Naive thymus-derived CD8-positive, alpha-beta T cell (primary cell): ENCODE data around the gene SEPSECS. TPM values are rescaled to one million over a fixed set of nuclear protein-coding genes. Genes with fewer than 3 reads are reported as not detected.
A peak's percentile ranks its signal among the peaks of the same experiment; 100 is the strongest.
"Not testable (repeated sequence)": the region's sequence is repeated elsewhere in the genome, so short reads cannot be mapped to it uniquely, and the experiment has no call there.

Experiments
- ATAC-seq, 2 donors: fragments of 150-1000 bp; cut with Tn5 transposase in 1 of 2; sonication (Bioruptor Pico), chemical (Tn5 transposase) in 1 of 2; 1 replicate in 1 of 2; 2 replicates in 1 of 2; pipeline ENCODE4 v1.10.0; 2021; ENCODE audit warnings: mild to moderate bottlenecking in 2 of 2, moderate library complexity in 2 of 2
- POLR2A ChIA-PET: fragments of 350-600 bp; sonication (Branson Sonifier 250); formaldehyde crosslinking; loops from one replicate; lab custom pipeline; 2021; ENCODE audit warnings: antibody characterized with exemption; lab: Charles Lee
- DNase-seq, 10 donors: peaks; one replicate each; pipeline versions ENCODE4 v3.0.0 to v3.0.0-alpha.2; 2020 to 2022
- H3K27ac Mint-ChIP-seq, 10 donors: one replicate each; pipeline ENCODE4 v1.8.0; 2020 to 2022; ENCODE audit warnings: mild to moderate bottlenecking in 10 of 10, mixed read lengths in 10 of 10, moderate library complexity in 4 of 10, inconsistent platforms in 1 of 10
- H3K27me3 Mint-ChIP-seq, 5 donors: one replicate each; pipeline ENCODE4 v1.8.0; 2021 to 2022; ENCODE audit warnings: mixed read lengths in 5 of 5
- H3K36me3 Mint-ChIP-seq, 3 donors: one replicate each; pipeline ENCODE4 v1.8.0; 2020 to 2022; ENCODE audit warnings: mixed read lengths in 3 of 3, mild to moderate bottlenecking in 2 of 3, inconsistent platforms in 1 of 3
- H3K4me1 Mint-ChIP-seq, 4 donors: one replicate each; pipeline ENCODE4 v1.8.0; 2021 to 2022; ENCODE audit warnings: mixed read lengths in 4 of 4
- H3K4me3 Mint-ChIP-seq, 10 donors: one replicate each; pipeline ENCODE4 v1.8.0; 2020 to 2022; ENCODE audit warnings: mild to moderate bottlenecking in 10 of 10, mixed read lengths in 10 of 10, moderate library complexity in 6 of 10, inconsistent platforms in 1 of 10
- H3K9me3 Mint-ChIP-seq, 9 donors: one replicate each; pipeline ENCODE4 v1.8.0; 2020 to 2022; ENCODE audit warnings: mixed read lengths in 9 of 9, mild to moderate bottlenecking in 3 of 9, inconsistent platforms in 1 of 9, moderate library complexity in 1 of 9
- polyA plus RNA-seq, 3 donors: library from polyadenylated mRNA; unstranded; fragments of 300-500 nt; fragmentation: Illumina TruSeq; gene quantifications; one replicate each; pipeline ENCODE4 v1.2.3, GENCODE V29; 2021
- total RNA-seq, 8 experiments: library from RNA in 2 of 8; stranded (reverse) in 2 of 8; gene quantifications; one replicate each; pipeline ENCODE4 v1.2.3 and lab custom pipeline; 2021 to 2026

SEPSECS gene
- total and polyA plus RNA-seq, 5 experiments from 2014 or later = 1.7 to 17.2 (median 2.3) TPM

- ATAC-seq = no peak
- no peak for DNase-seq
- Mint-ChIP-seq H3K36me3 (peaks cover 0 to 12% (median 7%) of the 10 kb centered on the region in 3 donors), H3K9me3 (peaks cover 6 to 21% (median 12%) of the 10 kb centered on the region in 9 donors), H3K27me3 (peaks cover 11 to 71% (median 43%) of the 10 kb centered on the region in 5 donors), H3K4me3 (no peak overlapping the region), H3K4me1 (peaks cover 2 to 15% (median 7%) of the 10 kb centered on the region in 4 donors), H3K27ac (peak overlapping the region in 1 of 10 donors; percentile 3)
- POLR2A ChIA-PET = no interaction called here
Observed at GRCh38 chr4:25090516-25090915, 69.7 kb downstream of the SEPSECS start.

DNA sequence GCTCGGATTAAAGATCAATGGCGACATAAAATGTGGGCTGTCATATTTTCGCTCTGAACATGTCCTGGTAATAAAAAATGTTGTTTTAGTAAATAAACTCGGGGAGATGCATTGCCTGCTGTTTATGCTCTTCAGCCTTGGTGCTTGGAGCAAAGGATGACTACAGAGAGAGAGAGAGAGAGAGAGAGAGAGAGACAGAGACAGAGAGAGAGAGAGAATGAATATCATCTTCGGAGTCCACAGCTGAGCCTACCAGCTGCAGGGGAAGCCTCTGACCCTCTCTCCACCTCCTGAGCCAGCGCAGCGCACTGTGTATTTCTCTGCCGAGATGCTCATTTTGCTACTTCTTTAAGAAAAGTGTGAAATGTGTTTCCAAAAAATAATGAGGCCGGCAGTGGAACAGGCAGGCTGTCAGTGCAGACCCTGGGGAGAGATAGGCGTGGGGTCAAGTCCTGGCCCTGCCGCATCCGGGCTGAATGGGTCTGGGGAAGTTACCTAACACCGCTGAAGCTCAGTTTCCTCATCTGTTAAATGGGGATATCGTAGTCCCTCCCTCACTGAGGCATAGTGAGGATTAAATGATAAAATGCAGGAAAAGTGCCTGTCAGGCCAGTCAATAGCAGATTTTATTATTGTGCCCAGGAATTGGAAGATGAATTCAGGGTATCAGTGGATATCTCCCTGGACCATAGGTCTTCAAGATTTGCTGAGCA lies 71.0 kb downstream of the SEPSECS start:
- Mint-ChIP-seq H3K27ac (no peak overlapping the region), H3K4me1 (peaks cover 2 to 15% (median 7%) of the 10 kb centered on the region in 4 donors), H3K4me3 (peak overlapping the region in 3 of 10 donors; percentile 20 to 30 (median 27))

GRCh38 chr4:25088093-25088952 lies 71.9 kb downstream of the SEPSECS start:
- Mint-ChIP-seq H3K27me3 (peaks cover 13 to 73% (median 45%) of the 10 kb centered on the region in 5 donors), H3K4me3 (peak overlapping the region in 6 of 10 donors; percentile 19 to 40 (median 31))
- no peak for ATAC-seq

More for the DNA sequence above, 71.0 kb downstream of the SEPSECS start:
- Mint-ChIP-seq H3K9me3 (peaks cover 6 to 16% (median 12%) of the 10 kb centered on the region in 9 donors), H3K36me3 (peaks cover 0 to 12% (median 7%) of the 10 kb centered on the region in 3 donors), H3K27me3 (peaks cover 13 to 70% (median 40%) of the 10 kb centered on the region in 5 donors)
- DNase-seq (no peak), ATAC-seq (no peak)
- POLR2A ChIA-PET = no interaction called here

GRCh38 chr4:25085671-25086070 lies 74.6 kb downstream of the SEPSECS start:
- POLR2A ChIA-PET = no interaction called here
- H3K4me1 Mint-ChIP-seq = peaks cover 2 to 15% (median 7%) of the 10 kb centered on the region in 4 donors
- H3K36me3 Mint-ChIP-seq = no peaks in the 10 kb centered on the region
- H3K4me3 Mint-ChIP-seq = no peak overlapping the region
- no peak for ATAC-seq
- H3K27me3 Mint-ChIP-seq = peaks cover 9 to 66% (median 49%) of the 10 kb centered on the region in 5 donors
- H3K9me3 Mint-ChIP-seq = no peaks in the 10 kb centered on the region
- no peak for DNase-seq
- no peak overlapping the region for H3K27ac Mint-ChIP-seq

More at GRCh38 chr4:25088093-25088952, 71.9 kb downstream of the SEPSECS start:
- Mint-ChIP-seq H3K9me3 (peaks cover 3 to 10% (median 5%) of the 10 kb centered on the region in 9 donors), H3K27ac (no peak overlapping the region), H3K4me1 (peaks cover 2 to 15% (median 7%) of the 10 kb centered on the region in 4 donors), H3K36me3 (peaks cover 0 to 5% (median 5%) of the 10 kb centered on the region in 3 donors)
- POLR2A ChIA-PET = no interaction called here
- no peak for DNase-seq

- H3K4me3 Mint-ChIP-seq, H3K9me3 Mint-ChIP-seq, ATAC-seq, H3K36me3 Mint-ChIP-seq, H3K27ac Mint-ChIP-seq, H3K4me1 Mint-ChIP-seq, DNase-seq, POLR2A ChIA-PET: not testable (repeated sequence)
- peaks cover 6 to 52% (median 38%) of the 10 kb centered on the region in 5 donors for H3K27me3 Mint-ChIP-seq
Observed at GRCh38 chr4:25083441-25083840, 76.8 kb downstream of the SEPSECS start.

GRCh38 chr4:25081866-25082471 lies 78.3 kb downstream of the SEPSECS start:
- H3K27me3 Mint-ChIP-seq = peaks cover 8 to 52% (median 27%) of the 10 kb centered on the region in 5 donors
- H3K4me3 Mint-ChIP-seq = no peak overlapping the region
- no peaks in the 10 kb centered on the region for H3K4me1 Mint-ChIP-seq
- POLR2A ChIA-PET = no interaction called here
- H3K36me3 Mint-ChIP-seq = no peaks in the 10 kb centered on the region
- H3K9me3 Mint-ChIP-seq = no peaks in the 10 kb centered on the region
- DNase-seq (no peak), ATAC-seq (no peak)
- no peak overlapping the region for H3K27ac Mint-ChIP-seq

DNA sequence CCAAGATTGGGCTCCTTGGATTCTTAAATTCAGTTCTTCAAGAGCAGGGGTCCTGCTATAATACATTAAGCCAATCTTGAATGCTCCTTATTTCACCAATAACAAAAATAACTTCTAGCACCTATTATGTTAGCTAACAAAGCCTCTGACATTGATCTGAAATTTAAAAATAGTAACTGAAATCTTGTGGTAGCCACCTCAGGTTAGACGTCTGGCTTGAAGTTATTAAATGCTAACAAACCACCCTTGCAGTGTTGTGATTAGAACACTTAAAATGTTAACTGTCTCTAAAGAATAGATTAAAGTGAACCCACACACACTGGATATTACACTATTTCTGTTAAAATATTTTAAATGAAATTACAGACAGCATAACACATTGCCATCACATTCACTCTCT lies 79.7 kb downstream of the SEPSECS start:
- no peak overlapping the region for H3K4me3 Mint-ChIP-seq
- POLR2A ChIA-PET = no interaction called here
- DNase-seq (no peak), ATAC-seq (no peak)
- no peaks in the 10 kb centered on the region for H3K9me3 Mint-ChIP-seq
- no peaks in the 10 kb centered on the region for H3K4me1 Mint-ChIP-seq
- H3K27me3 Mint-ChIP-seq = peaks cover 7 to 44% (median 18%) of the 10 kb centered on the region in 5 donors
- H3K27ac Mint-ChIP-seq = no peak overlapping the region
- H3K36me3 Mint-ChIP-seq = no peaks in the 10 kb centered on the region

DNA sequence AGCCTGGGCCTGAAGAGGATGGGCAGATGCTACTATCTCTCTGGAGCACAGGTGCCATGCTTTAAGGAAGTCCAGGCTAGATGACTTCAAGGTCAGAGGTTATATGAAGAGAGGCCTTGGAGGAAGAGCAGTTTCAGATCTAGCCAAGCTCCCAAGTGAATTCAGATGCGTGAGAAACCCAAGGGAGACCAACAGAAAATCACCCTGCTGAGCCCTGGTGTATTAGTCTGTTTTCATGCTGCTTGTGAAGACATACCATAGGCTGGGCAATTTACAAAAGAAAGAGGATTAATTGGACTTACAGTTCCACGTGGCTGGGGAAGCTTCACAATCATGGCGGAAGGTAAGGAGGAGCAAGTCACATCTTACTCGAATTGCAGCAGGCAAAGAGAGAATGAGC lies 81.7 kb downstream of the SEPSECS start:
- Mint-ChIP-seq H3K27me3 (peaks cover 5 to 33% (median 17%) of the 10 kb centered on the region in 5 donors), H3K27ac (no peak overlapping the region), H3K4me1 (no peaks in the 10 kb centered on the region), H3K4me3 (no peak overlapping the region), H3K9me3 (no peaks in the 10 kb centered on the region), H3K36me3 (no peaks in the 10 kb centered on the region)
- ATAC-seq = no peak
- POLR2A ChIA-PET = no interaction called here
- no peak for DNase-seq

GRCh38 chr4:25076625-25077398 lies 83.4 kb downstream of the SEPSECS start:
- POLR2A ChIA-PET = no interaction called here
- DNase-seq (no peak), ATAC-seq (no peak)
- Mint-ChIP-seq H3K4me1 (no peaks in the 10 kb centered on the region), H3K4me3 (no peak overlapping the region), H3K27ac (no peak overlapping the region), H3K27me3 (peaks cover 2 to 24% (median 10%) of the 10 kb centered on the region in 5 donors), H3K9me3 (no peaks in the 10 kb centered on the region), H3K36me3 (no peaks in the 10 kb centered on the region)

DNA sequence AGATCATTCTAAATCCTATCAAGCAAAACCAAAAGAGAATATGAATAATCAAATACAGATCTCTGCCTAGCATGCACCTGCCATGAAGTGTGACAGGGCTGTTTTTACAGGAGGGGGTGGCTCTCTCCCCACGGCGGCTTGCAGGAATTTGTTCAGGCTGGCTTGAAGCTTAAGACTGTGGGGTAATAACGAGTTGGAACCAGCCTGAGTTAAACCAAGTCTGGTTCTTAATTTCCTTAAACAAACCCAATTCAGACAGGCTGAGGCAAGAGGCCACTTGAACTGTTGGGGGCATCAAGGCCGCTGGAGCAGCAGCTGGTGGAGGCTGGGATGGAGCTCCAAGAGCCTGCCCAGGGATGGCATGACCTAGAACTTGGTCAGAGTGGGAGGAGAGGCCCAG lies 84.4 kb downstream of the SEPSECS start:
- peaks cover 2 to 24% (median 12%) of the 10 kb centered on the region in 5 donors for H3K27me3 Mint-ChIP-seq
- POLR2A ChIA-PET = no interaction called here
- H3K4me1 Mint-ChIP-seq = no peaks in the 10 kb centered on the region
- H3K9me3 Mint-ChIP-seq = no peaks in the 10 kb centered on the region
- no peak for DNase-seq
- no peak overlapping the region for H3K27ac Mint-ChIP-seq
- ATAC-seq = no peak
- no peak overlapping the region for H3K4me3 Mint-ChIP-seq
- H3K36me3 Mint-ChIP-seq = no peaks in the 10 kb centered on the region

DNA sequence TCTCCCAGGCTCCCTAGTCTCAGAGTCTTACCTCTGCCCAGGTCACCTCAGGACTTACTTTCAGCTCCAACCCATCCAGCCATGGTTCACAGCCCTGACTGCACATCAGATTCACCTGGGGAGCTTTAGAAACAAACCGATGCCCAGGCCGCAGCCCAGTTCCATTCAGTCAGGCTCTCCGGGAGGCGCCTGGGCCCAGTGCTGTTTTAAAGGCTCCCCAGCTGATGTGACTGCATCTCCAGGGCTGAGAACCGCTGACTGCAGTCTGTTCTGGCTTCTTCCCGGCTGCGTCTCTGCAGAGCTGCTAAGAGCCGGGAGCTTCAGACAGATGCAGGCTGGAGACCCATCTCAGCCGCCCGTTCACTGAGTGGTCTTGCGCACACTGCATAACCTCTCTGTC lies 85.1 kb downstream of the SEPSECS start:
- POLR2A ChIA-PET = no interaction called here
- Mint-ChIP-seq H3K4me3 (no peak overlapping the region), H3K4me1 (no peaks in the 10 kb centered on the region), H3K27me3 (peaks cover 2 to 25% (median 15%) of the 10 kb centered on the region in 5 donors), H3K36me3 (no peaks in the 10 kb centered on the region), H3K27ac (no peak overlapping the region), H3K9me3 (no peaks in the 10 kb centered on the region)
- no peak for DNase-seq
- no peak for ATAC-seq

- H3K4me1 Mint-ChIP-seq = no peaks in the 10 kb centered on the region
- no peaks in the 10 kb centered on the region for H3K36me3 Mint-ChIP-seq
- H3K27ac Mint-ChIP-seq = no peak overlapping the region
- peaks cover 0 to 25% (median 15%) of the 10 kb centered on the region in 5 donors for H3K27me3 Mint-ChIP-seq
- DNase-seq = no peak
- peaks cover 0 to 3% (median 0%) of the 10 kb centered on the region in 9 donors for H3K9me3 Mint-ChIP-seq
- no peak for ATAC-seq
- no peak overlapping the region for H3K4me3 Mint-ChIP-seq
- POLR2A ChIA-PET = no interaction called here
Observed at GRCh38 chr4:25070545-25070944, 89.7 kb downstream of the SEPSECS start.
